ENCODE data around the gene PLXNA4.

Gene PLXNA4

GRCh38 chr7:132569884-132570614, 6.2 kb downstream of the PLXNA4 start:
- Histone ChIP-seq H4K91ac (ENCODE audit: low read depth, low read length) (no peak overlapping the region), H3K14ac (ENCODE audit: low read length) (no peak overlapping the region), H3K18ac (ENCODE audit: low read length) (no peak overlapping the region), H2BK12ac (ENCODE audit: low read length) (no peak overlapping the region), H3K79me1 (ENCODE audit: low read length) (no peaks in the 10 kb centered on the region), H3K23ac (ENCODE audit: low read length) (no peak overlapping the region), H3K27me3 (ENCODE audit: insufficient read depth, low read length) (peaks cover 41% of the 10 kb centered on the region), H3K36me3 (ENCODE audit: control insufficient read depth in 1 of 2, insufficient read depth in 2 of 2, low read length in 2 of 2) (no peaks in the 10 kb centered on the region), H4K8ac (ENCODE audit: low read depth, low read length) (no peak overlapping the region), H3K79me2 (ENCODE audit: control insufficient read depth, insufficient read depth, low read length, poor library complexity) (no peaks in the 10 kb centered on the region), H3K4me3 (ENCODE audit: low read depth, low read length) (no peak overlapping the region), H2AFZ (ENCODE audit: insufficient read depth, low read length, poor library complexity) (no peak overlapping the region), H2AK5ac (ENCODE audit: low read length) (no peak overlapping the region), H3K4me1 (ENCODE audit: control insufficient read depth in 1 of 2, insufficient read depth in 2 of 2, low read length in 2 of 2) (no peaks in the 10 kb centered on the region), H3K4ac (ENCODE audit: low read depth, low read length) (no peak overlapping the region), H3K9me3 (ENCODE audit: insufficient read depth, low read depth, low read length) (no peaks in the 10 kb centered on the region), H4K12ac (ENCODE audit: low read depth, low read length) (no peak overlapping the region), H2BK5ac (ENCODE audit: low read depth, low read length, poor library complexity) (no peak overlapping the region), H3K27ac (ENCODE audit: low read depth, low read length) (no peak overlapping the region), H3K9ac (ENCODE audit: low read length) (no peak overlapping the region), H2BK120ac (ENCODE audit: insufficient read depth, low read length, poor library complexity) (no peak overlapping the region), H3K4me2 (ENCODE audit: low read length) (no peak overlapping the region)
- DNase-seq, result no peak
- no CpG with 5 or more reads among the region's 9 CpGs for WGBS (ENCODE audit: extremely low coverage, insufficient coverage, insufficient read length)

DNA sequence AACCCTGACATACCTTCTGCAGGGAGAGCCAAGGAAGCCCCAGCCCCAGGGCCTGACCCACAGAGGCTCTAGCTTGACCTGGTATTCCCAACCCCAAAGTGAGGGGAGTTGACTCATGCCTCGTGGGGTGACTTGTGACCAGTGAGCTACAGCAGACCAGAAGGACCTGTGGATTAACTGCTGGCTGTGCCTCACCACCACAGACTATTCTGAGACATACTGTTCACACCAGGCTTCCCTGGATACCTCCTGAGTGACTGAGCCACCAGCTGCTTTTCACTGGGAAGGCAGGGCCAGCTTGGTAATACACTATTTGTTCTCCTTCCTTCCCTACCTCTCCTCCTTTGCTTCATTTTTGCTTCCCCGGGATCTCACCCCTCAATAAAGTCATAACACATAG, 7.3 kb downstream of the PLXNA4 start:
- Histone ChIP-seq H3K79me1 (ENCODE audit: low read length) (no peaks in the 10 kb centered on the region), H3K27ac (ENCODE audit: low read depth, low read length) (no peak overlapping the region), H3K18ac (ENCODE audit: low read length) (no peak overlapping the region), H3K14ac (ENCODE audit: low read length) (no peak overlapping the region), H3K27me3 (ENCODE audit: insufficient read depth, low read length) (peaks cover 30% of the 10 kb centered on the region), H3K9ac (ENCODE audit: low read length) (no peak overlapping the region), H3K9me3 (ENCODE audit: insufficient read depth, low read depth, low read length) (no peaks in the 10 kb centered on the region), H2AFZ (ENCODE audit: insufficient read depth, low read length, poor library complexity) (no peak overlapping the region), H3K4ac (ENCODE audit: low read depth, low read length) (no peak overlapping the region), H3K36me3 (ENCODE audit: control insufficient read depth in 1 of 2, insufficient read depth in 2 of 2, low read length in 2 of 2) (no peaks in the 10 kb centered on the region), H3K4me2 (ENCODE audit: low read length) (no peak overlapping the region), H3K23ac (ENCODE audit: low read length) (no peak overlapping the region), H3K79me2 (ENCODE audit: control insufficient read depth, insufficient read depth, low read length, poor library complexity) (no peaks in the 10 kb centered on the region), H3K4me3 (ENCODE audit: low read depth, low read length) (no peak overlapping the region), H2AK5ac (ENCODE audit: low read length) (no peak overlapping the region), H4K12ac (ENCODE audit: low read depth, low read length) (no peak overlapping the region), H2BK5ac (ENCODE audit: low read depth, low read length, poor library complexity) (no peak overlapping the region), H3K4me1 (ENCODE audit: control insufficient read depth in 1 of 2, insufficient read depth in 2 of 2, low read length in 2 of 2) (no peaks in the 10 kb centered on the region), H4K8ac (ENCODE audit: low read depth, low read length) (no peak overlapping the region), H2BK120ac (ENCODE audit: insufficient read depth, low read length, poor library complexity) (no peak overlapping the region), H2BK12ac (ENCODE audit: low read length) (no peak overlapping the region), H4K91ac (ENCODE audit: low read depth, low read length) (no peak overlapping the region)
- no CpG with 5 or more reads among the region's 2 CpGs for WGBS (ENCODE audit: extremely low coverage, insufficient coverage, insufficient read length)
- DNase-seq, result no peak

DNA sequence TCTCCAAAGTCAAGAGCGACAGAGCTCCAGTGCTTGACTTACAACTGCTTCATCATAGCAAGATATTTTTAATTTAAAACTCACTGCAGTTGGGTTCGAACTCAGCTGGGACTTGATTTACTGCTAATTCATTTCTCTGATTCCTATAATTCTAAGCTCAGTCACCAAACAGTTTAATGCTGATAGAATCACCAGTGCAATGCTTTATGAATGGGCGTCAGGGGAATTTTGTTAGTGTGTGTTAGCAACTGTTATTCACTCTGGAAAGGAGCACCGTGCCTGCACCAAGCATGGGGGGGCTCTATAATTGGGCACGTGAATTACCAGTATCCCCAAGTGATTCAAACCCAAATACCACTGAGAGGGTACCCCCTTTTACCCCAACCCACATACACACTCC, 10.4 kb downstream of the PLXNA4 start:
- H4K91ac ChIP-seq (ENCODE audit: low read depth, low read length), result no peak overlapping the region
- no peak overlapping the region for H4K12ac ChIP-seq (ENCODE audit: low read depth, low read length)

GRCh38 chr7:132565441-132565840, 10.8 kb downstream of the PLXNA4 start:
- H4K12ac ChIP-seq (ENCODE audit: low read depth, low read length), result no peak overlapping the region
- H2BK12ac ChIP-seq (ENCODE audit: low read length), result no peak overlapping the region
- H2AFZ ChIP-seq (ENCODE audit: insufficient read depth, low read length, poor library complexity), result no peak overlapping the region
- no peak overlapping the region for H2BK5ac ChIP-seq (ENCODE audit: low read depth, low read length, poor library complexity)
- no peak overlapping the region for H3K27ac ChIP-seq (ENCODE audit: low read depth, low read length)
- no peaks in the 10 kb centered on the region for H3K79me2 ChIP-seq (ENCODE audit: control insufficient read depth, insufficient read depth, low read length, poor library complexity)
- no peaks in the 10 kb centered on the region for H3K4me1 ChIP-seq (ENCODE audit: control insufficient read depth in 1 of 2, insufficient read depth in 2 of 2, low read length in 2 of 2)
- H4K8ac ChIP-seq (ENCODE audit: low read depth, low read length), result no peak overlapping the region
- H3K9ac ChIP-seq (ENCODE audit: low read length), result no peak overlapping the region
- no peaks in the 10 kb centered on the region for H3K9me3 ChIP-seq (ENCODE audit: insufficient read depth, low read depth, low read length)
- no peak overlapping the region for H2AK5ac ChIP-seq (ENCODE audit: low read length)
- WGBS (ENCODE audit: extremely low coverage, insufficient coverage, insufficient read length), result no CpG with 5 or more reads among the region's 5 CpGs
- H3K18ac ChIP-seq (ENCODE audit: low read length), result no peak overlapping the region
- no peaks in the 10 kb centered on the region for H3K36me3 ChIP-seq (ENCODE audit: control insufficient read depth in 1 of 2, insufficient read depth in 2 of 2, low read length in 2 of 2)
- H3K4ac ChIP-seq (ENCODE audit: low read depth, low read length), result no peak overlapping the region
- H3K27me3 ChIP-seq (ENCODE audit: insufficient read depth, low read length), result peaks cover 2% of the 10 kb centered on the region
- H2BK120ac ChIP-seq (ENCODE audit: insufficient read depth, low read length, poor library complexity), result no peak overlapping the region
- H3K14ac ChIP-seq (ENCODE audit: low read length), result no peak overlapping the region
- no peak overlapping the region for H3K23ac ChIP-seq (ENCODE audit: low read length)
- no peak for DNase-seq
- no peak overlapping the region for H4K91ac ChIP-seq (ENCODE audit: low read depth, low read length)
- H3K4me2 ChIP-seq (ENCODE audit: low read length), result no peak overlapping the region
- no peaks in the 10 kb centered on the region for H3K79me1 ChIP-seq (ENCODE audit: low read length)
- no peak overlapping the region for H3K4me3 ChIP-seq (ENCODE audit: low read depth, low read length)

More for the DNA sequence above, 10.4 kb downstream of the PLXNA4 start:
- Histone ChIP-seq H3K4me1 (ENCODE audit: control insufficient read depth in 1 of 2, insufficient read depth in 2 of 2, low read length in 2 of 2) (no peaks in the 10 kb centered on the region), H2BK120ac (ENCODE audit: insufficient read depth, low read length, poor library complexity) (no peak overlapping the region), H4K8ac (ENCODE audit: low read depth, low read length) (no peak overlapping the region), H3K9me3 (ENCODE audit: insufficient read depth, low read depth, low read length) (no peaks in the 10 kb centered on the region), H3K4me3 (ENCODE audit: low read depth, low read length) (no peak overlapping the region), H2AK5ac (ENCODE audit: low read length) (no peak overlapping the region), H3K23ac (ENCODE audit: low read length) (no peak overlapping the region), H3K27ac (ENCODE audit: low read depth, low read length) (no peak overlapping the region), H3K9ac (ENCODE audit: low read length) (no peak overlapping the region), H3K4ac (ENCODE audit: low read depth, low read length) (no peak overlapping the region), H2BK5ac (ENCODE audit: low read depth, low read length, poor library complexity) (no peak overlapping the region), H3K4me2 (ENCODE audit: low read length) (no peak overlapping the region), H3K27me3 (ENCODE audit: insufficient read depth, low read length) (peaks cover 4% of the 10 kb centered on the region), H3K79me1 (ENCODE audit: low read length) (no peaks in the 10 kb centered on the region), H3K14ac (ENCODE audit: low read length) (no peak overlapping the region), H2BK12ac (ENCODE audit: low read length) (no peak overlapping the region), H3K79me2 (ENCODE audit: control insufficient read depth, insufficient read depth, low read length, poor library complexity) (no peaks in the 10 kb centered on the region), H3K18ac (ENCODE audit: low read length) (no peak overlapping the region), H2AFZ (ENCODE audit: insufficient read depth, low read length, poor library complexity) (no peak overlapping the region), H3K36me3 (ENCODE audit: control insufficient read depth in 1 of 2, insufficient read depth in 2 of 2, low read length in 2 of 2) (no peaks in the 10 kb centered on the region)
- WGBS (ENCODE audit: extremely low coverage, insufficient coverage, insufficient read length), result no CpG with 5 or more reads among the region's 5 CpGs
- DNase-seq, result no peak

Data from trophoblast cell (in vitro differentiated cells and primary cell).